ENCODE results near the gene BCAR1. TPM values are rescaled to one million over a fixed set of nuclear protein-coding genes. Genes with fewer than 3 reads are reported as not detected.

BCAR1 gene
- polyA plus RNA-seq, 6 donors from 2014 or later: not detected

- H3K27ac Mint-ChIP-seq: no peak overlapping the region
- no peak overlapping the region for H3K4me3 Mint-ChIP-seq
- H3K36me3 Mint-ChIP-seq: no peaks in the 10 kb centered on the region
- no peaks in the 10 kb centered on the region for H3K4me1 Mint-ChIP-seq
- ATAC-seq (ENCODE audit: low read depth in 2 of 2): no peak
- no peak for DNase-seq
- peaks cover 60 to 93% (median 66%) of the 10 kb centered on the region in 3 donors for H3K27me3 Mint-ChIP-seq
- no peaks in the 10 kb centered on the region for H3K9me3 Mint-ChIP-seq
Measured at GRCh38 chr16:75257886-75258806, 6.7 kb upstream of the BCAR1 start.

- Mint-ChIP-seq H3K27ac (no peak overlapping the region), H3K27me3 (peaks cover 54 to 93% (median 66%) of the 10 kb centered on the region in 3 donors), H3K4me1 (peaks cover 4 to 6% (median 6%) of the 10 kb centered on the region in 3 donors), H3K36me3 (no peaks in the 10 kb centered on the region), H3K4me3 (no peak overlapping the region), H3K9me3 (no peaks in the 10 kb centered on the region)
- DNase-seq: no peak
- ATAC-seq (ENCODE audit: low read depth in 2 of 2): no peak
Measured at GRCh38 chr16:75256696-75257343, 5.4 kb upstream of the BCAR1 start.

- H3K27ac Mint-ChIP-seq: no peak overlapping the region
- H3K4me3 Mint-ChIP-seq: no peak overlapping the region
- peaks cover 7 to 8% (median 8%) of the 10 kb centered on the region in 3 donors for H3K4me1 Mint-ChIP-seq
- no peak for DNase-seq
- no peaks in the 10 kb centered on the region for H3K36me3 Mint-ChIP-seq
- ATAC-seq (ENCODE audit: low read depth in 2 of 2): no peak
- no peaks in the 10 kb centered on the region for H3K9me3 Mint-ChIP-seq
- H3K27me3 Mint-ChIP-seq: peaks cover 52 to 89% (median 63%) of the 10 kb centered on the region in 3 donors
Measured at GRCh38 chr16:75256059-75256571, 4.7 kb upstream of the BCAR1 start.

GRCh38 chr16:75254359-75254837 is 3.0 kb upstream of the BCAR1 start:
- ATAC-seq (ENCODE audit: low read depth in 2 of 2) (no peak), DNase-seq (no peak)
- no peak overlapping the region for H3K4me3 Mint-ChIP-seq
- H3K27ac Mint-ChIP-seq: no peak overlapping the region
- H3K36me3 Mint-ChIP-seq: no peaks in the 10 kb centered on the region
- peaks cover 49 to 90% (median 66%) of the 10 kb centered on the region in 3 donors for H3K27me3 Mint-ChIP-seq
- H3K4me1 Mint-ChIP-seq: peaks cover 8 to 16% (median 15%) of the 10 kb centered on the region in 3 donors
- H3K9me3 Mint-ChIP-seq: no peaks in the 10 kb centered on the region

- Mint-ChIP-seq H3K27ac (peak overlapping the region in 1 of 6 donors; percentile 54), H3K9me3 (no peaks in the 10 kb centered on the region), H3K4me1 (peaks cover 13 to 20% (median 15%) of the 10 kb centered on the region in 3 donors), H3K27me3 (peaks cover 47 to 90% (median 63%) of the 10 kb centered on the region in 3 donors), H3K36me3 (no peaks in the 10 kb centered on the region), H3K4me3 (peak overlapping the region in 3 of 8 donors; percentile 39 to 84 (median 44))
- no peak for DNase-seq
- no peak for ATAC-seq (ENCODE audit: low read depth in 2 of 2)
Measured at GRCh38 chr16:75252946-75253911, 1.8 kb upstream of the BCAR1 start.

GRCh38 chr16:75252049-75252864 is 833 bp upstream of the BCAR1 start:
- H3K36me3 Mint-ChIP-seq: no peaks in the 10 kb centered on the region
- ATAC-seq (ENCODE audit: low read depth in 2 of 2) (no peak), DNase-seq (no peak)
- peaks cover 48 to 90% (median 66%) of the 10 kb centered on the region in 3 donors for H3K27me3 Mint-ChIP-seq
- no peaks in the 10 kb centered on the region for H3K9me3 Mint-ChIP-seq
- peaks cover 19 to 20% (median 19%) of the 10 kb centered on the region in 3 donors for H3K4me1 Mint-ChIP-seq
- H3K27ac Mint-ChIP-seq: peak overlapping the region in 2 of 6 donors; percentile 47 to 54
- peak overlapping the region in 7 of 8 donors; percentile 51 to 85 (median 70) for H3K4me3 Mint-ChIP-seq

- H3K4me3 Mint-ChIP-seq: peak overlapping the region in 4 of 8 donors; percentile 49 to 72 (median 62)
Measured at GRCh38 chr16:75250809-75251279, 580 bp downstream of the BCAR1 start.

GRCh38 chr16:75250089-75250808 is 1.2 kb downstream of the BCAR1 start:
- peaks cover 19 to 29% (median 22%) of the 10 kb centered on the region in 3 donors for H3K4me1 Mint-ChIP-seq
- peak overlapping the region; percentile 9 to 87 (median 62) for H3K4me3 Mint-ChIP-seq
- ATAC-seq (ENCODE audit: low read depth in 2 of 2): no peak
- DNase-seq: no peak
- H3K27ac Mint-ChIP-seq: peak overlapping the region in 1 of 6 donors; percentile 21
- H3K9me3 Mint-ChIP-seq: peaks cover 0 to 3% (median 0%) of the 10 kb centered on the region in 7 donors
- peaks cover 64 to 91% (median 84%) of the 10 kb centered on the region in 3 donors for H3K27me3 Mint-ChIP-seq
- no peaks in the 10 kb centered on the region for H3K36me3 Mint-ChIP-seq

More at GRCh38 chr16:75250809-75251279, 580 bp downstream of the BCAR1 start:
- ATAC-seq (ENCODE audit: low read depth in 2 of 2) (peak; percentile 13 to 20), DNase-seq (no peak)
- H3K27me3 Mint-ChIP-seq: peaks cover 61 to 92% (median 80%) of the 10 kb centered on the region in 3 donors
- H3K36me3 Mint-ChIP-seq: no peaks in the 10 kb centered on the region
- H3K4me1 Mint-ChIP-seq: peaks cover 19 to 25% (median 22%) of the 10 kb centered on the region in 3 donors
- no peak overlapping the region for H3K27ac Mint-ChIP-seq
- peaks cover 0 to 3% (median 0%) of the 10 kb centered on the region in 7 donors for H3K9me3 Mint-ChIP-seq

GRCh38 chr16:75249441-75249840 is 2.0 kb downstream of the BCAR1 start:
- DNase-seq: no peak
- Mint-ChIP-seq H3K9me3 (peaks cover 0 to 3% (median 0%) of the 10 kb centered on the region in 7 donors), H3K4me1 (peaks cover 26 to 34% (median 27%) of the 10 kb centered on the region in 3 donors), H3K36me3 (no peaks in the 10 kb centered on the region), H3K27me3 (peaks cover 63 to 89% (median 84%) of the 10 kb centered on the region in 3 donors), H3K27ac (no peak overlapping the region), H3K4me3 (no peak overlapping the region)
- no peak for ATAC-seq (ENCODE audit: low read depth in 2 of 2)

- H3K36me3 Mint-ChIP-seq: no peaks in the 10 kb centered on the region
- DNase-seq: no peak
- H3K27me3 Mint-ChIP-seq: peaks cover 68 to 89% (median 86%) of the 10 kb centered on the region in 3 donors
- no peak overlapping the region for H3K27ac Mint-ChIP-seq
- H3K4me1 Mint-ChIP-seq: peaks cover 29 to 40% (median 33%) of the 10 kb centered on the region in 3 donors
- peaks cover 0 to 3% (median 0%) of the 10 kb centered on the region in 7 donors for H3K9me3 Mint-ChIP-seq
- peak overlapping the region in 2 of 8 donors; percentile 23 to 50 for H3K4me3 Mint-ChIP-seq
- ATAC-seq (ENCODE audit: low read depth in 2 of 2): no peak
Measured at GRCh38 chr16:75248536-75249380, 2.7 kb downstream of the BCAR1 start.

All from naive B cell (primary cell).